ENCODE measurements around the gene ZNF71.

Gene ZNF71

GRCh38 chr19:56603829-56604228, 8.7 kb downstream of the ZNF71 start:
- Mint-ChIP-seq H3K4me3 (no peak overlapping the region), H3K9me3 (peaks cover 16% of the 10 kb centered on the region), H3K27ac (no peak overlapping the region), H3K27me3 (no peaks in the 10 kb centered on the region), H3K4me1 (peaks cover 11% of the 10 kb centered on the region), H3K36me3 (peaks cover 85% of the 10 kb centered on the region)
- no peak for ATAC-seq

- Mint-ChIP-seq H3K9me3 (peaks cover 30% of the 10 kb centered on the region), H3K4me3 (no peak overlapping the region), H3K27ac (no peak overlapping the region), H3K27me3 (no peaks in the 10 kb centered on the region), H3K36me3 (peaks cover 91% of the 10 kb centered on the region), H3K4me1 (peaks cover 5% of the 10 kb centered on the region)
- no peak for ATAC-seq
Measured at GRCh38 chr19:56608274-56608964, 13.3 kb downstream of the ZNF71 start.

- no peak overlapping the region for H3K27ac Mint-ChIP-seq
- no peak for ATAC-seq
- H3K27me3 Mint-ChIP-seq: no peaks in the 10 kb centered on the region
- peaks cover 94% of the 10 kb centered on the region for H3K36me3 Mint-ChIP-seq
- no peak overlapping the region for H3K4me3 Mint-ChIP-seq
- peaks cover 44% of the 10 kb centered on the region for H3K9me3 Mint-ChIP-seq
- peaks cover 5% of the 10 kb centered on the region for H3K4me1 Mint-ChIP-seq
Measured at GRCh38 chr19:56611288-56611687, 16.2 kb downstream of the ZNF71 start.

DNA sequence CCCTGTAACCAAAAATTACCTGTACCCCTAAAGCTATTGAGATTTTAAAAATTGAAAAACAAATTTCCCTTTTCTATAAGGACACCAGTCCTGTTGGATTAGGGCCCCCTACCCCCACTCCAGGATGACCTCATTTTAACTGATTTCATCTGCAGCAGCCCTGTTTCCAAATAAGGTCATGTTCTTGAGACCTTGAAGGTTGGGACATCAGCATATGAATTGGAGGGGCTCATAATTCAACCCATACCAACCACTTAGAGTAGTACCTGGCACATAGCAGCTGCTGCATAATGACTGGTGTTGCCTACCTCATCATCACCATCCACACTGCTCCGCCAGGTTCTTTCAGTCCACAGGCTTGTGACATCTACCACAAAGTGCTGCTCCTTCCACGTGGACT, 17.6 kb downstream of the ZNF71 start:
- no peak overlapping the region for H3K27ac Mint-ChIP-seq
- peaks cover 5% of the 10 kb centered on the region for H3K4me1 Mint-ChIP-seq
- peaks cover 96% of the 10 kb centered on the region for H3K36me3 Mint-ChIP-seq
- no peak for ATAC-seq
- H3K9me3 Mint-ChIP-seq: peaks cover 48% of the 10 kb centered on the region
- H3K27me3 Mint-ChIP-seq: no peaks in the 10 kb centered on the region
- no peak overlapping the region for H3K4me3 Mint-ChIP-seq

DNA sequence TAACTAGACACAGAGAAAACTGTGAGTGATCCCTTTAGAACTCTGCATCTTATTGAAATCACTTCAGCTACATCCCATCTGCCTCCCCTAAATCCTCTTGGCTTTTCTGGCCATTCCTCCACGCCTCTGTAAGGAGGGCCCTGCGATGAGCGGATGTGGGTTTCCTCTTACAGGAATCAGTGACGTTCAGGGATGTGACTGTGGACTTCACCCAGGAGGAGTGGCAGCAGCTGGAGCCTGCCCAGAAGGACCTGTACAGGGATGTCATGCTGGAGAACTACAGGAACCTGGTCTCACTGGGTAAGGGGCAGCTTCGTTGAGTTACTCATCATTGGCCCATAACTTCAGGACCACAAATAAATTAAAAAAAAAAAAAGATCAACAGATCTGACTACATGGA, 18.5 kb downstream of the ZNF71 start:
- ATAC-seq: no peak
- peaks cover 5% of the 10 kb centered on the region for H3K4me1 Mint-ChIP-seq
- no peak overlapping the region for H3K4me3 Mint-ChIP-seq
- no peak overlapping the region for H3K27ac Mint-ChIP-seq
- H3K36me3 Mint-ChIP-seq: peaks cover 96% of the 10 kb centered on the region
- H3K27me3 Mint-ChIP-seq: no peaks in the 10 kb centered on the region
- H3K9me3 Mint-ChIP-seq: peaks cover 48% of the 10 kb centered on the region

GRCh38 chr19:56617531-56617930, 22.4 kb downstream of the ZNF71 start:
- H3K9me3 Mint-ChIP-seq: peaks cover 39% of the 10 kb centered on the region
- H3K4me3 Mint-ChIP-seq: no peak overlapping the region
- ATAC-seq: no peak
- no peak overlapping the region for H3K27ac Mint-ChIP-seq
- H3K4me1 Mint-ChIP-seq: no peaks in the 10 kb centered on the region
- H3K27me3 Mint-ChIP-seq: no peaks in the 10 kb centered on the region
- peaks cover 95% of the 10 kb centered on the region for H3K36me3 Mint-ChIP-seq

- Mint-ChIP-seq H3K27me3 (no peaks in the 10 kb centered on the region), H3K36me3 (peaks cover 97% of the 10 kb centered on the region), H3K27ac (no peak overlapping the region), H3K9me3 (peaks cover 29% of the 10 kb centered on the region), H3K4me1 (no peaks in the 10 kb centered on the region), H3K4me3 (no peak overlapping the region)
- ATAC-seq: no peak
Measured at GRCh38 chr19:56619121-56619520, 24.0 kb downstream of the ZNF71 start.

GRCh38 chr19:56622374-56622773, 27.3 kb downstream of the ZNF71 start:
- H3K4me3 Mint-ChIP-seq: no peak overlapping the region
- no peak overlapping the region for H3K27ac Mint-ChIP-seq
- no peaks in the 10 kb centered on the region for H3K4me1 Mint-ChIP-seq
- peaks cover 86% of the 10 kb centered on the region for H3K36me3 Mint-ChIP-seq
- H3K9me3 Mint-ChIP-seq: peaks cover 24% of the 10 kb centered on the region
- H3K27me3 Mint-ChIP-seq: no peaks in the 10 kb centered on the region
- no peak for ATAC-seq

DNA sequence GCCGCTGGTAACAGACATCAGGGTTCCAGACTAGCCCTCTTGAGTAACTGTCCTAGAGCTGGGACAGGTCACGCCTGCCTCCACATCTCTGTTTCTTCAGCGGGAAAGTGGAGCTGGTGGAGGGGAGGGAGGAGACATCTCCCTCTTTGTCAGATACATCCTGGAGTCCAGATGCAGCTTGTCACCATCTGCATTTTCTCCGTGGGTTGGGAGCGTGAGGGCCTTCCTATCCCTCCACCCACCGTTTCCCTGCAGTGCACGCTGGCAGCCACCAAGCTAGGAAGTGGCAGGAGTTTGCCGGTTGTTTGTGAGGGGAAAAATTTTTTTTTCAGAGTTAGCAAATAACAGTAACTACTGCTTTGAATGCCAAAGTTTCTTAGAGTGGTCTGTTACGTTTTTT, 27.9 kb downstream of the ZNF71 start:
- H3K9me3 Mint-ChIP-seq: peaks cover 24% of the 10 kb centered on the region
- no peak overlapping the region for H3K27ac Mint-ChIP-seq
- H3K36me3 Mint-ChIP-seq: peaks cover 86% of the 10 kb centered on the region

DNA sequence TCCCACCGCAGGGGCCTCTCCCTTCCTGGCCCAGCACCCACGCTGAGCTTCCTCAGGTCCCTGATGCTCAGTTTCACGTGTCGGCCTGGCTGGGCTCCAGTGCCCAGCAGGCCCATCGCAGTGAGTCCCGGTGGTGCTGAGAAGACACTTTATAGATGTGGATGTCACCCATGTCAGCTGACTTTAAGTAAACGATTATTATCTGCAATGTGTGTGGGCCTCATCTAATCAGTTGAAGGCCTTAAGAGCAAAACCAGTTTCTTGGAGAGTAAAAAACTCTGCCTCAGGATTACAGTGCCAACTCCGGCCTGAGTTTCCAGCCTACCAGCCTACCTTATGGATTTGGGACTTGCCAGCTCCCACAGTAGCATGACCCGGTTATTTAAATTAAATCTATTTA, 30.6 kb downstream of the ZNF71 start:
- peaks cover 72% of the 10 kb centered on the region for H3K36me3 Mint-ChIP-seq
- ATAC-seq: no peak
- H3K27ac Mint-ChIP-seq: no peak overlapping the region
- no peaks in the 10 kb centered on the region for H3K4me1 Mint-ChIP-seq
- H3K27me3 Mint-ChIP-seq: no peaks in the 10 kb centered on the region
- peaks cover 22% of the 10 kb centered on the region for H3K9me3 Mint-ChIP-seq
- H3K4me3 Mint-ChIP-seq: no peak overlapping the region

More for the DNA sequence above, 27.9 kb downstream of the ZNF71 start:
- Mint-ChIP-seq H3K27me3 (no peaks in the 10 kb centered on the region), H3K4me3 (no peak overlapping the region), H3K4me1 (no peaks in the 10 kb centered on the region)
- ATAC-seq: no peak

- Mint-ChIP-seq H3K4me3 (no peak overlapping the region), H3K27me3 (no peaks in the 10 kb centered on the region), H3K36me3 (peaks cover 15% of the 10 kb centered on the region), H3K9me3 (peaks cover 31% of the 10 kb centered on the region), H3K4me1 (no peaks in the 10 kb centered on the region), H3K27ac (no peak overlapping the region)
- no peak for ATAC-seq
Measured at GRCh38 chr19:56633021-56633420, 37.9 kb downstream of the ZNF71 start.

GRCh38 chr19:56637976-56638555, 43.0 kb downstream of the ZNF71 start:
- no peaks in the 10 kb centered on the region for H3K4me1 Mint-ChIP-seq
- H3K27me3 Mint-ChIP-seq: no peaks in the 10 kb centered on the region
- H3K9me3 Mint-ChIP-seq: peaks cover 18% of the 10 kb centered on the region
- ATAC-seq: no peak
- H3K27ac Mint-ChIP-seq: no peak overlapping the region
- H3K4me3 Mint-ChIP-seq: no peak overlapping the region
- H3K36me3 Mint-ChIP-seq: peaks cover 2% of the 10 kb centered on the region

- H3K4me1 Mint-ChIP-seq: no peaks in the 10 kb centered on the region
- H3K4me3 Mint-ChIP-seq: no peak overlapping the region
- H3K9me3 Mint-ChIP-seq: peaks cover 15% of the 10 kb centered on the region
- no peak for ATAC-seq
- H3K36me3 Mint-ChIP-seq: peaks cover 5% of the 10 kb centered on the region
- peaks cover 8% of the 10 kb centered on the region for H3K27me3 Mint-ChIP-seq
- H3K27ac Mint-ChIP-seq: no peak overlapping the region
Measured at GRCh38 chr19:56639217-56639616, 44.1 kb downstream of the ZNF71 start.

DNA sequence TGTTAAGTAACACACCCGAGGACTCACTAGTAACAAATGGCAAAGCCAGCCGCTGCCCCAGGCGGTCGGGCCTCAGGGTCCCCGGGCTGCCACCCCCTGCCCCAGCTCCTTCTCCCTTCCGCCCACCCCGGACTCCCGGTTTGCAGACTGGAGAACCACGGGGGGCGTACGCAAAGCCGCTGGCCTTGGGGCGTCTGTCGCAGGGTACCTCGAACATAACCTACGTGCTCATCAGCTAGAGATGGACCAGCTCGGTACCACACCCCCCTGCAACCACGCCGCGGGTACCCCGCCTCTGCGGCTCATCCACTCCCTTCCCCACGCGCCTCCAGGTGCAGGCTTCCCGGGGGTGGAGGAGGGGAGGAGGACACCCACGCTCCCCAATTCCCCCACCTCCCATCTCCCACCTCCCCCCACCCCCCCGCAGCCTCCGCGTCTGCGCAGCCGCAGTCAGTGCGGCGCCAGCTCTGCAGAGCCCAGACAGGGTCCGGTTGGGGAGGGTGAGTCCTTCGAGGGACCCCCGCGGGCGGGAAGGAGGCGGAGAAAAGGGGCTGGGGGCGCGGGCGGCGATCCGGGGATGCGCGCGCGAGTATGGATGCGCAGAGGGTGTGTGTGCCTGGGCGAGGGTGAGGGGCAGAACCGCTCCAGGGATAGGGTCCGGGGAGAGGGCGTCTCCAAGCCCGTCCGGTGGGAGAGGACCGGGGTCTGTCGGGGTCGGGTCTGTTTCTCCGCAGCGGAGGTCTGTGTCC, 47.8 kb downstream of the ZNF71 start, which contains the start of gene SMIM17:
Gene SMIM17, plus strand, starts transcription at position 449 of the 749 bp plus-strand sequence. CDS start 2,509 bp downstream, outside the sequence.
- Mint-ChIP-seq H3K27ac (no peak within 1 kb of the TSS), H3K9me3 (peaks cover 27% of the 10 kb centered on the region), H3K27me3 (peaks cover 15% of the 10 kb centered on the region), H3K36me3 (peaks cover 10% of the 10 kb centered on the region), H3K4me1 (no peaks in the 10 kb centered on the region), H3K4me3 (no peak within 1 kb of the TSS)
- no peak for ATAC-seq

DNA sequence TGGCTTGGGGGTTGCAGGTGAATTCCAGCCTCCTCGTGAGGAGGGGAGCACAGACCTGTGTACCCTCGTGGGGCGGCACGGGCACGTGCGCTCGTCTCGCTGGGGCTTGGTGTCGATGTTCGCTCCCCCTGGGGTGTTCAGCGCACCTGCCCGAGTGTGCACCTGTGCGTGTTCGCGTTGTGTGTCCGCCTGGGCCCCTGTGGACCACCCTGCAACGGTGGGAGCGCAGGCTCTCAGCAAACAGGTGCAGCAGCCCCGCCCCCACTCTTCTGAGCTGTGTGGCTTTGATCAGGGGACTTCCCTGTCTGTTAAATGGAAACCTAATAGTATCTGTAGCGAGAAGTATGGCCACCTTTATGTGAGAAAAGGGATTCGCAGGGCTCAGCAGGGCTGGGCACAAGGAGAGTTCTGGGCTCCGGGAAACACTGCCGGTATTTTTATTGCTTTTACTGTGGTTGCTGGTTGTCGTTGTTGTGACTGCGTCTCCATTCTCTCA, 48.4 kb downstream of the ZNF71 start:
- no peaks in the 10 kb centered on the region for H3K4me1 Mint-ChIP-seq
- no peak overlapping the region for H3K27ac Mint-ChIP-seq
- H3K4me3 Mint-ChIP-seq: no peak overlapping the region
- H3K36me3 Mint-ChIP-seq: peaks cover 16% of the 10 kb centered on the region
- no peak for ATAC-seq
- H3K27me3 Mint-ChIP-seq: peaks cover 15% of the 10 kb centered on the region
- H3K9me3 Mint-ChIP-seq: peaks cover 32% of the 10 kb centered on the region

Data from stimulated activated memory B cell treated with anti-CD40 and anti-IgM and Interleukin-4, amounts not matched to agents 10 μg/mL and 1 μg/mL and 100 μg/mL, for 72 hours (primary cell).